Globus pallidus (tissue), 1 donor: ENCODE results near the gene IQCK.
"Not testable (repeated sequence)": the region's sequence is repeated elsewhere in the genome, so short reads cannot be mapped to it uniquely, and the experiment has no call there.

Source experiments
- DNase-seq: peaks from one replicate; pipeline ENCODE4 v3.0.0-alpha.2; 2015; ENCODE audit warnings: low spot score

Gene IQCK

DNA sequence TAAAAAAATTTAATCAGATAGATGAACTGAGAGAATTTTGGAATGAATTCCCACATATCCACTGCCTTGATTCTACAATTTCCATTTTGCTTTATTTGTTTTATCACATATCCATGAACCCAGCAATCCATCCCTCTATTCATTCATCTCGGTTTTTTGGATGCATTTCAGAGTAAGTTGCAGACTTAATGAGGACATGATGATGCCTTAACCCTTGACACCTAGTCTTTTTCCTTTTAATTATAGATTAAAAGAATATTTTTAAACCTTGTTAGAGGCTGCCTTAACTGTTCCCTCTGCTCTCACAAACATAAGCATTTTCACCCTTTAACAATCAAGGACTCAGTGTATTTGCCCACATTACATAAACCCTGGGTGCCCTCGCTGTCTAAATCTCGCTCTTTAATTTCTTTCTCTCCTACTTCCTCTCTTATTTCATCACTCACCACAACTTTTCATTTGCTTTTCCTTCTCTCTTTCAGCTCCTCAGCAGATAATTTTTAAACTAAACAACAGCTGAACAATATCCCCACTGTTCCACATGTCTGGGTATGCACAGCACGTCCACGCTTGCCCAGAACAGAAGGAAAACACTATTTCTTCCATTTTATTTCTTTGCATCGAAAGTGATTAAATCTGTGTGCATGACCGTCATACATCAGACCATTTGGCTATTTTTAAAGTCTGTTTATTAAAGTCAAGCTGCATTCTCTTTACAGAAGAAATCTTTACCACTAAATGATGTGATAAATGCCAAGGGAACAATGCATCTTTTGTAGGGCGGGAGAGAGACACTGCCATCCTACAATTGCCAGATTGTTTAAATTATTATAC lies 39.9 kb downstream of the IQCK start:
- peak; percentile 92 for DNase-seq

DNA sequence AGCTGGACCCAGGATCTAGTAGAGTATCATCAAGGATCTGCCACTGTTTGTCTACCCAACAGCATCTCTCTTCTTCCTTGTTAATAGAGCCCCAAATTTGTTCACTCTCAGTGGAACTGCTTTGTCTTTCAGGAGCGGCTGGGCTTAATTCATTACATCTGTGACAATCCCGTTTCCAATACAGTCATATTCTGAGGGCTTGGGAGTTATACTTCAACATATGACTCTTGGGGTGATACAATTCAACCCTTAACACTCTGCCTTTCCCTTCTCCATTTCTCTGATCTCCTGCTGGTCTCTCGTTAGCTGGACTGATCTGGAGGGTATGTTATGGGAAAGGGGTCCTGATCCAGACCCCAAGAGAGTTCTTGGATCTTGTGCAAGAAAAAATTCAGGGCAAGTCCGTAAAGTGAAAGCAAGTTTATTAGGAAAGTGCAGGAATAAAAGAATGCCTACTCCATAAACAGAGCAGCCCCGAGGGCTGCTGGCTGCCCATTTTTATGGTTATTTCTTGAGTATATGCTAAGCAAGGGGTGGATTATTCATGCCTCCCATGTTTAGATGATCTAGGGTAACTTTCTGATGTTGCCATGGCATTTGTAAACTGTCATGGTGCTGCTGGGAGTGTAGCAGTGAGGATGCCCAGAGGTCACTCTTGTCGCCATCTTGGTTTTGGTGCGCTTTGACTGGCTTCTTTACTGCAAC lies 42.4 kb downstream of the IQCK start:
- DNase-seq: no peak

- peak; percentile 93 for DNase-seq
These were observed 47.9 kb downstream of the IQCK start for GRCh38 chr16:19765860-19766553.

DNA sequence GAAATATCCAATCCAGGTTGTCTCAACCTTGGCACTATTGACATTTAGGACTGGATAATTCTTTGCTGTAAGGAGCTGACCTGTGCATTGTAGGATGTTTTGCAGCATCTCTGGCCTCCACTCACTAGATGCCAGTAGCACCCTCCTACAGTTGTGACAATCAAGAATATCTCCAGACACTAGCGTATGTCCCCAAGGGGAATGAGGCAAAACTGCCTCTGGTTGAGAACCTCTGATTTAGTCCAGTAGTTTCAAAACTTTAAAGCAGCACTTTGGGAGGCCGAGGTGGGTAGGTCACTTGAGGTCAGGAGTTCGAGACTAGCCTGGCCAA lies 48.4 kb downstream of the IQCK start:
- DNase-seq: no peak

- DNase-seq: no peak
These were observed 48.9 kb downstream of the IQCK start for GRCh38 chr16:19766988-19767387.

GRCh38 chr16:19767497-19767896 lies 49.4 kb downstream of the IQCK start:
- no peak for DNase-seq

GRCh38 chr16:19769239-19769638 lies 51.2 kb downstream of the IQCK start:
- DNase-seq: no peak

DNA sequence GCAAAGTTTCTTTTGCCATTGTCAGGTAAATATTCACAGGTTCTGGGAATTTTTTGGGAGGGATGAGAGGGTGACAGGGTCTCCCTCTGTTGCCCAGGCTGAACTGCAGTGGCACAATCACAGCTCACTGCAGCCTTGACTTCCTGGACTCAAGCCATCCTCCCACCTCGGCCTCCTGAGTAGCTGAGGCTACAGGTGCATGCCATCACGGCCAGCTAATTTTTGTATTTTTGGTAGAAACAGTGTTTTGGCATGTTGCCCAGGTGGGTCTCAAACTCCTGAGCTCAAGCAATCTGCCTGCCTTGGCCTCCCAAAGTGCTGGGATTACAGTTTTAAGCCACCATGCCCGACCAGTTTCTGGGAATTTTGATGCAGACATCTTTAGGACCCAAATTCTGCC lies 53.0 kb downstream of the IQCK start:
- no peak for DNase-seq

DNA sequence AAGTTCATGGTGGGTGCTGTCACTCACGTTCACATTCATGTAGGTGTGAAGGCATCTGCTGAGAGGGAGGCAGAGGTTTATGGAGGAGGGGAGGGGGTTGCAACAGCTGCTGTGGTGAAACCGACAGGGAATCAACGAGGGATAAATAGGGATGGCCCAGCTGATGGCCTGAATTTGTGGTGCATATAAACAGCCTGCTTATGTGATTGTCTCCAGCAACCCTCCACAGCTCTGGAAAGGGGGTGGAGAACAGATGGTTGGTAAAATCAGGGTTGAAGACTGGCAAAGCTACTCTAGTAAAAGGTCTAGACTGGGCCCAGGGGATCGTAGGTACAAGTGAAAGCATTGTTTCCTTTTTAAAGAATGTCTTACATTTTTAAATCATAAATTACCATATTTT lies 53.7 kb downstream of the IQCK start:
- DNase-seq: no peak

- DNase-seq: no peak
These were observed 56.0 kb downstream of the IQCK start for GRCh38 chr16:19774024-19774423.

- DNase-seq: no peak
These were observed 58.1 kb downstream of the IQCK start for GRCh38 chr16:19776147-19776546.

DNA sequence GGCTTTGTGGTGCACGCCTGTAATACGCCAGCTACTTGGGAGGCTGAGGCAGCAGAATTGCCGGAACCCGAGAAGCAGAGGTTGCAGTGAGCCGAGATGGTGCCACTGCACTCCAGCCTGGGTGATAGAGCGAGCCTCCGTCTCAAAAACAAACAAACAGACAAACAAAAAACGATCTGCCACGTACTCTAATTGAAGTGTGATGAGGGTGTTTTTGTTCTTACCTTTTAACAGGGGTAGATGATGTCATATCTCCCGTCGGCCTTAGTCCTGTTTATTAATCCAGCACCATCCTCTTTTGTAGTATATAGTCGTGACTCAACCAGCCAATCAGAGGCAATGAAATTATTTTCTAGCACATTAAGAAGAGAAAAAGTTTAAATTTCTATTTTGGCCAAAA lies 58.5 kb downstream of the IQCK start:
- no peak for DNase-seq

GRCh38 chr16:19780321-19780720 lies 62.2 kb downstream of the IQCK start:
- no peak for DNase-seq

- no peak for DNase-seq
These were observed 63.2 kb downstream of the IQCK start for GRCh38 chr16:19781226-19781625.

DNA sequence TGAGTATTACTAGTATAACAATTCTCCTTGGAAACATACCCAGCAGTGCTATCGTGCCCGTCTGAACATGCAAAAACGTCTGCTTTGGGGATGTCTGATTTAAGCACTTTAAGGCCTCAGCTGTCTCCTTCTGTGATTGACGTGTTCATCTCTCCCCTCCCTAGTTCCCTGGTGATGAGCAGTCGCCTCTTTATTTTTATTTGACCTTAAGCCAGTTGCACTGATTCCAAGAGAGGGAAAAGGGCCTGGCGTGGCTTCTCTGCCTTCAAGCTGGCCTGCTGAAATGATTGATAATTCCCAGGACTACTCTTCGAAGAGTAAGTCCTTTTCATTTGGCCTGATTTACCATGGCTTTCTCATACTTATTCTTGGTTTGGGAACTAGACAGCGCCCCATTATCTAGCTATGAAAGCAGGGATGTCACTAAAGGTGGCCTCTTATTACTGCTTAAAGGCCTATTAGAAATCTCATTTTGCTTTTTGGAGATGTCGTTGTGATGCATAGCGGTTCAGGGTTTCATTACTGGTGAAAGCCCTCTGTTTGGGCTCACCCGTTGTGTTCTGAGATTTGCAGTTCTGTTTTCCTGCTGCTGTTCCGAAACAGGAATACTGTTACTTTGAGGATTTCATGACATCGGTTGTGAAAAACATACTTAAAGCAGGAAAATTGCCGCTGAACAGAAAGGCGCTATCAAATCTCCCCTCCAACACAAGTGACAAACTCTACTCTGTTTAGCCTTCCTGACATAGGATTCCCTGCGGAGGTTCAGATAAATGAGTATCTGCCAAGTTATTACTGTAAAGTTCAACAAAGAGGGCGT lies 65.5 kb downstream of the IQCK start:
- peak; percentile 59 for DNase-seq

GRCh38 chr16:19784183-19784736 lies 66.2 kb downstream of the IQCK start:
- peak; percentile 43 for DNase-seq

DNA sequence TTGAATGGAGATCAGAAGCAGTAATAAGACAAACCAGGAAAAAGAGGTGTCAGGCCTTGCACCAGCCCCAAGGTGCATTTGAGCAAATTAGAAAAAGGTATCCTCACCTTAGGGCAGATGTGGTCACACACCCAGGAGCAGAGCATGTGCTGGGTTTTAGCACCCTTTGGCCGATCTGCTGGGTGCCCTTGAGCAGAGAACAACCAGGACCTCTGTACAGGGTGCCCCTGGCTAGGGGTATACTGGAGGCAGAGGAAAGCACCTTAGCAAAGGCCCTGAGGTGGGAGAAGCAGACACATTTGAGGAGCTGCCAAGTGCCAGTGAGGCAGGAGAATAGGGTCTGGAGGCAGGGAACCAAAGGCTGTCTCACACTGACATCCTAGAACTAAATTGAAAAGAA lies 67.0 kb downstream of the IQCK start:
- no peak for DNase-seq

- peak; percentile 81 for DNase-seq
These were observed 67.5 kb downstream of the IQCK start for GRCh38 chr16:19785512-19786130.

DNA sequence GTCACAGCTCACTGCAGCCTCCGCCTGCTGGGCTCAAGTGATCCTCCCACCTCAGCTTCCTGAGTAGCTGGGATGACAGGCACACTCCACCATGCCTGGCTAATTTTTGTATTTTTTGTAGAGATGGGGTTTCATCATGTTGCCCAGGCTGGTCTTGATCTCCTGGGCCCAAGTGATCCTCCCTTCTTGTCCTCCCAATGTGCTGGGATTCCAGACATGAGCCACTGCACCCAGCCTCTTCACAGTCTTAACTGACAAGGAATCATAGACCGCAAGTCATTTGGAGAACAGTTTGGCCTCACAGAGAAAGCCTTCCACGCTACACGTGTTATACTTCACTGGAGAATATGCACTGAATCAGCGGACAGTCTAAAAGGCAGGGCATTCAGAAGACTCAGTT lies 83.3 kb downstream of the IQCK start:
- DNase-seq: not testable (repeated sequence)

DNA sequence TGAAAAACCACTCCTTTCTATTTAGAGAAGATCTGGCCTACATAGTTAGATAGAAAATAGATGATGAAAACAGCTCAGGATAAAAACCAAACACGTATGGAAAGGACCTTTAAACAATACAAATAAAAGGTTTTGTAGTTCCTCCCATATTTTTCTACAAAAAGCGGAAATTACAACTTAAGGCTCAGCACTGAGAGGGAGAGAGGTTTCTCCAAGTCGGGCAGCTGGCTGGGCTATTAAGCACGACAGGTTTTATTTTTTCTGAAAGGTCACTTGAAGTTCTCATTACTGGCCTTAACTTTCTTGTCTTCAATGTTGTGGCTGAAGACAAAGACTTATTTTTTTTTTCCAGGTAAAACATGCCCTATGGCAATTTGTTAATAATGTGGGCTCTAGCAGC lies 83.8 kb downstream of the IQCK start:
- not testable (repeated sequence) for DNase-seq

GRCh38 chr16:19802612-19803011 lies 84.5 kb downstream of the IQCK start:
- DNase-seq: no peak
